OCI-M2 (cell line): ENCODE measurements around the gene CCSER1.
"Not testable (repeated sequence)": the region's sequence is repeated elsewhere in the genome, so short reads cannot be mapped to it uniquely, and the experiment has no call there.

Experiments used
- DNase-seq: peaks from one replicate; lab custom pipeline; 2025; ENCODE audit not compliant: unreplicated experiment; lab: John Stamatoyannopoulos, UW

The CCSER1 gene

GRCh38 chr4:91319556-91320268 is 1192.5 kb downstream of the CCSER1 start:
- DNase-seq = no peak

GRCh38 chr4:91322961-91323360 is 1195.8 kb downstream of the CCSER1 start:
- no peak for DNase-seq

- DNase-seq = no peak
These were observed 1198.3 kb downstream of the CCSER1 start for GRCh38 chr4:91325495-91325894.

- DNase-seq = not testable (repeated sequence)
These were observed 1199.0 kb downstream of the CCSER1 start for GRCh38 chr4:91326167-91326566.

GRCh38 chr4:91330555-91331137 is 1203.5 kb downstream of the CCSER1 start:
- DNase-seq = no peak

GRCh38 chr4:91340822-91341221 is 1213.6 kb downstream of the CCSER1 start:
- no peak for DNase-seq

GRCh38 chr4:91345632-91346031 is 1218.4 kb downstream of the CCSER1 start:
- no peak for DNase-seq

- DNase-seq = not testable (repeated sequence)
These were observed 1229.3 kb downstream of the CCSER1 start for GRCh38 chr4:91356496-91356895.

- DNase-seq = not testable (repeated sequence)
These were observed 1230.8 kb downstream of the CCSER1 start for GRCh38 chr4:91358016-91358415.

- DNase-seq = not testable (repeated sequence)
These were observed 1231.4 kb downstream of the CCSER1 start for GRCh38 chr4:91358621-91359020.

- no peak for DNase-seq
These were observed 1232.1 kb downstream of the CCSER1 start for GRCh38 chr4:91359041-91360031.

- DNase-seq = no peak
These were observed 1234.9 kb downstream of the CCSER1 start for GRCh38 chr4:91362125-91362524.

GRCh38 chr4:91366554-91366953 is 1239.4 kb downstream of the CCSER1 start:
- DNase-seq = no peak

- DNase-seq = no peak
These were observed 1241.9 kb downstream of the CCSER1 start for GRCh38 chr4:91369116-91369515.

- no peak for DNase-seq
These were observed 1246.4 kb downstream of the CCSER1 start for GRCh38 chr4:91373546-91373945.

- DNase-seq = not testable (repeated sequence)
These were observed 1278.2 kb downstream of the CCSER1 start for GRCh38 chr4:91405431-91405830.

GRCh38 chr4:91422011-91422410 is 1294.8 kb downstream of the CCSER1 start:
- DNase-seq = no peak

GRCh38 chr4:91426725-91427124 is 1299.5 kb downstream of the CCSER1 start:
- DNase-seq = no peak

GRCh38 chr4:91427171-91427570 is 1300.0 kb downstream of the CCSER1 start:
- no peak for DNase-seq

- DNase-seq = no peak
These were observed 1307.4 kb downstream of the CCSER1 start for GRCh38 chr4:91434631-91435030.

- no peak for DNase-seq
These were observed 1309.4 kb downstream of the CCSER1 start for GRCh38 chr4:91436556-91436955.

GRCh38 chr4:91447168-91447567 is 1320.0 kb downstream of the CCSER1 start:
- DNase-seq = no peak
